H9 (cell line): ENCODE measurements around the gene FXYD3. TPM values are rescaled to one million over a fixed set of nuclear protein-coding genes. Genes with fewer than 3 reads are reported as not detected.
A peak's percentile ranks its signal among the peaks of the same experiment; 100 is the strongest.

Experiments
- DNase-seq: peaks from one replicate; pipeline ENCODE4 v3.0.0-alpha.2; 2017
- H2AFZ ChIP-seq: one replicate; pipeline ENCODE4 v1.6.1; 2013; ENCODE audit warnings: mild to moderate bottlenecking, low read length, control low read depth, moderate library complexity
- H2AK5ac ChIP-seq: 2 replicates; pipeline ENCODE4 v1.6.1; 2013; ENCODE audit warnings: low read length, control low read depth, mixed read lengths; ENCODE audit not compliant: insufficient read length
- H2BK120ac ChIP-seq: one replicate; pipeline ENCODE4 v1.6.1; 2013; ENCODE audit warnings: low read depth, mild to moderate bottlenecking, low read length, control low read depth, inconsistent platforms; ENCODE audit not compliant: poor library complexity, severe bottlenecking
- H2BK12ac ChIP-seq: 2 replicates; pipeline ENCODE4 v1.6.1; 2013; ENCODE audit warnings: low read length, control low read depth, mixed read lengths, low read depth; ENCODE audit not compliant: insufficient read length
- H2BK15ac ChIP-seq: 2 replicates; pipeline ENCODE4 v1.6.1; 2013; ENCODE audit warnings: low read depth, low read length, control low read depth
- H2BK20ac ChIP-seq: one replicate; pipeline ENCODE4 v1.6.1; 2013; ENCODE audit warnings: low read depth, mild to moderate bottlenecking, low read length, control low read depth, inconsistent platforms; ENCODE audit not compliant: poor library complexity, severe bottlenecking
- H2BK5ac ChIP-seq: 2 replicates; pipeline ENCODE4 v1.6.1; 2013; ENCODE audit warnings: low read length, control low read depth, mixed read lengths; ENCODE audit not compliant: insufficient read length
- H3K14ac ChIP-seq: 2 replicates; pipeline ENCODE4 v1.6.1; 2013; ENCODE audit warnings: low read length, control low read depth; ENCODE audit not compliant: insufficient read depth
- H3K18ac ChIP-seq: 2 replicates; pipeline ENCODE4 v1.6.1; 2013; ENCODE audit warnings: low read depth, mild to moderate bottlenecking, mixed read lengths, low read length, control low read depth; ENCODE audit not compliant: insufficient read length
- H3K23ac ChIP-seq: 2 replicates; pipeline ENCODE4 v1.6.1; 2013; ENCODE audit warnings: low read length, control low read depth, mixed read lengths, low read depth; ENCODE audit not compliant: insufficient read length
- H3K23me2 ChIP-seq: 2 replicates; pipeline ENCODE4 v1.6.1; 2013; ENCODE audit warnings: low read depth, mild to moderate bottlenecking, mixed read lengths, low read length, control low read depth; ENCODE audit not compliant: insufficient read length, poor library complexity, severe bottlenecking
- H3K27ac ChIP-seq: 2 replicates; pipeline ENCODE4 v1.5.1; 2013; ENCODE audit warnings: low read length, control low read depth, mixed read lengths, low read depth; ENCODE audit not compliant: insufficient read length
- H3K27me3 ChIP-seq: 2 replicates; pipeline ENCODE4 v1.6.1; 2013; ENCODE audit warnings: low read length, control low read depth, inconsistent platforms; ENCODE audit not compliant: insufficient read depth
- H3K4ac ChIP-seq: 2 replicates; pipeline ENCODE4 v1.6.1; 2013; ENCODE audit warnings: low read depth, mild to moderate bottlenecking, control low read depth, inconsistent platforms, low read length, moderate library complexity
- H3K4me1 ChIP-seq: 2 replicates; pipeline ENCODE4 v1.6.1; 2013; ENCODE audit warnings: low read length, control low read depth, inconsistent platforms; ENCODE audit not compliant: insufficient read depth
- H3K4me2 ChIP-seq: 2 replicates; pipeline ENCODE4 v1.6.1; 2013; ENCODE audit warnings: low read length, control low read depth, mixed read lengths; ENCODE audit not compliant: insufficient read length, insufficient read depth
- H3K56ac ChIP-seq: 2 replicates; pipeline ENCODE4 v1.6.1; 2013; ENCODE audit warnings: low read depth, mild to moderate bottlenecking, mixed read lengths, low read length, control low read depth; ENCODE audit not compliant: insufficient read length
- H3K79me1 ChIP-seq: 2 replicates; pipeline ENCODE4 v1.6.1; 2013; ENCODE audit warnings: low read depth, mild to moderate bottlenecking, moderate library complexity, low read length, control low read depth, inconsistent platforms; ENCODE audit not compliant: insufficient read depth, poor library complexity, severe bottlenecking
- H3K79me2 ChIP-seq: 2 replicates; pipeline ENCODE4 v1.6.1; 2013; ENCODE audit warnings: low read length, control low read depth, inconsistent platforms; ENCODE audit not compliant: insufficient read depth
- H3K9ac ChIP-seq: 2 replicates; pipeline ENCODE4 v1.6.1; 2013; ENCODE audit warnings: low read length, control low read depth, mixed read lengths; ENCODE audit not compliant: insufficient read length; ENCODE audit errors: extremely low read depth
- H3K9me3 ChIP-seq: one replicate; pipeline ENCODE4 v1.6.1; 2013; ENCODE audit warnings: low read depth, low read length, inconsistent platforms; ENCODE audit not compliant: control insufficient read depth
- H3T11ph ChIP-seq: one replicate; pipeline ENCODE4 v1.6.1; 2013; ENCODE audit warnings: mild to moderate bottlenecking, low read length, control low read depth, inconsistent platforms
- H4K20me1 ChIP-seq: one replicate; pipeline ENCODE4 v1.6.1; 2013; ENCODE audit not compliant: control insufficient read depth, insufficient read length, insufficient read depth
- H4K5ac ChIP-seq: 2 replicates; pipeline ENCODE4 v1.6.1; 2013; ENCODE audit warnings: low read depth, mild to moderate bottlenecking, mixed read lengths, low read length, control low read depth; ENCODE audit not compliant: insufficient read length
- H4K8ac ChIP-seq: replicated peaks from 2 replicates; pipeline ENCODE4 v1.6.1; 2013; ENCODE audit warnings: low read length, control low read depth, mixed read lengths, low read depth; ENCODE audit not compliant: insufficient read length
- H4K91ac ChIP-seq: 2 replicates; pipeline ENCODE4 v1.6.1; 2013; ENCODE audit warnings: low read depth, mild to moderate bottlenecking, moderate library complexity, mixed read lengths, low read length, control low read depth; ENCODE audit not compliant: insufficient read length
- H3K27ac Mint-ChIP-seq, 3 experiments: 2 replicates in 2 of 3; 3 replicates in 1 of 3; pipeline ENCODE4 v1.8.0; 2020 to 2021; ENCODE audit warnings: mixed read lengths in 3 of 3, mild to moderate bottlenecking in 1 of 3, moderate library complexity in 1 of 3
- H3K27me3 Mint-ChIP-seq: 2 replicates; pipeline ENCODE4 v1.8.0; 2021; ENCODE audit warnings: low read depth, mild to moderate bottlenecking, moderate library complexity, mixed read lengths
- H3K36me3 Mint-ChIP-seq, 3 experiments: 2 replicates in 2 of 3; 3 replicates in 1 of 3; pipeline ENCODE4 v1.8.0; 2020 to 2021; ENCODE audit warnings: low read depth in 3 of 3, mixed read lengths in 3 of 3; ENCODE audit not compliant: insufficient read depth in 1 of 3
- H3K4me1 Mint-ChIP-seq, 2 experiments: 2 replicates each; pipeline ENCODE4 v1.8.0; 2020; ENCODE audit warnings: mixed read lengths in 2 of 2
- H3K4me3 Mint-ChIP-seq, 2 experiments: 2 replicates in 1 of 2; 3 replicates in 1 of 2; pipeline ENCODE4 v1.8.0; 2020 to 2021; ENCODE audit warnings: mild to moderate bottlenecking in 2 of 2, mixed read lengths in 2 of 2, moderate library complexity in 1 of 2
- H3K9me3 Mint-ChIP-seq, 2 experiments: 2 replicates in 1 of 2; 3 replicates in 1 of 2; pipeline ENCODE4 v1.8.0; 2020; ENCODE audit warnings: mild to moderate bottlenecking in 2 of 2, mixed read lengths in 2 of 2, moderate library complexity in 1 of 2
- WGBS: extraction: QIAGEN DNeasy Blood & Tissue Kit; methylation state at CpG from one replicate; pipeline ENCODE4 v1.1.7; 2013; ENCODE audit warnings: missing lambda C conversion rate, low lambda C conversion rate, mixed read lengths; ENCODE audit not compliant: insufficient read length; ENCODE audit errors: extremely low coverage; 5-methylcytosine and 5-hydroxymethylcytosine counted together
- total RNA-seq: library from RNA; stranded (reverse); gene quantifications from 2 replicates; pipeline ENCODE4 v1.2.1, GENCODE V29; 2021
- TF ChIP-seq, protein P1 (sequence below): fragments of 200-600 bp; sonication (generic); conservative IDR thresholded peaks from 3 replicates; pipeline ENCODE4 v1.8.0; 2021; ENCODE audit warnings: antibody characterized with exemption, mild to moderate bottlenecking

The FXYD3 gene
- total RNA-seq, 1 experiment from 2014 or later = 1.5 TPM

GRCh38 chr19:35166100-35167063, 50.8 kb downstream of the FXYD3 start:
- no peak overlapping the region for H4K5ac ChIP-seq
- H3K9ac ChIP-seq = no peak overlapping the region
- no peak overlapping the region for H3T11ph ChIP-seq
- no peaks in the 10 kb centered on the region for H3K27me3 ChIP-seq
- no peak overlapping the region for H3K14ac ChIP-seq
- no peak overlapping the region for H2BK15ac ChIP-seq
- no peaks in the 10 kb centered on the region for H3K4me1 ChIP-seq
- peaks cover 7% of the 10 kb centered on the region for H3K9me3 ChIP-seq
- no peak overlapping the region for H3K23ac ChIP-seq
- peaks cover 3% of the 10 kb centered on the region for H4K20me1 ChIP-seq
- TF ChIP-seq, protein P1, sequence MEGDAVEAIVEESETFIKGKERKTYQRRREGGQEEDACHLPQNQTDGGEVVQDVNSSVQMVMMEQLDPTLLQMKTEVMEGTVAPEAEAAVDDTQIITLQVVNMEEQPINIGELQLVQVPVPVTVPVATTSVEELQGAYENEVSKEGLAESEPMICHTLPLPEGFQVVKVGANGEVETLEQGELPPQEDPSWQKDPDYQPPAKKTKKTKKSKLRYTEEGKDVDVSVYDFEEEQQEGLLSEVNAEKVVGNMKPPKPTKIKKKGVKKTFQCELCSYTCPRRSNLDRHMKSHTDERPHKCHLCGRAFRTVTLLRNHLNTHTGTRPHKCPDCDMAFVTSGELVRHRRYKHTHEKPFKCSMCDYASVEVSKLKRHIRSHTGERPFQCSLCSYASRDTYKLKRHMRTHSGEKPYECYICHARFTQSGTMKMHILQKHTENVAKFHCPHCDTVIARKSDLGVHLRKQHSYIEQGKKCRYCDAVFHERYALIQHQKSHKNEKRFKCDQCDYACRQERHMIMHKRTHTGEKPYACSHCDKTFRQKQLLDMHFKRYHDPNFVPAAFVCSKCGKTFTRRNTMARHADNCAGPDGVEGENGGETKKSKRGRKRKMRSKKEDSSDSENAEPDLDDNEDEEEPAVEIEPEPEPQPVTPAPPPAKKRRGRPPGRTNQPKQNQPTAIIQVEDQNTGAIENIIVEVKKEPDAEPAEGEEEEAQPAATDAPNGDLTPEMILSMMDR = no peak
- no peak overlapping the region for H3K4me3 Mint-ChIP-seq
- H2AK5ac ChIP-seq = no peak overlapping the region
- no peak overlapping the region; a peak in 1 of 7 replicates for H3K27ac Mint-ChIP-seq
- no peaks in the 10 kb centered on the region for H3K4me1 Mint-ChIP-seq
- H3K18ac ChIP-seq = no peak overlapping the region
- no peak overlapping the region for H2BK120ac ChIP-seq
- H3K56ac ChIP-seq = no peak overlapping the region
- H2AFZ ChIP-seq = no peak overlapping the region
- peaks cover 12 to 23% of the 10 kb centered on the region in 2 experiments for H3K9me3 Mint-ChIP-seq
- no peak overlapping the region for H4K91ac ChIP-seq
- H4K8ac ChIP-seq = no peak overlapping the region
- no peak overlapping the region for H2BK12ac ChIP-seq
- peaks cover 67 to 82% (median 76%) of the 10 kb centered on the region in 3 experiments for H3K36me3 Mint-ChIP-seq
- no peaks in the 10 kb centered on the region for H3K27me3 Mint-ChIP-seq
- no peaks in the 10 kb centered on the region for H3K79me2 ChIP-seq
- no peak overlapping the region for H3K27ac ChIP-seq
- DNase-seq = peak; percentile 7
- no peak overlapping the region for H3K4me2 ChIP-seq
- no CpG with 5 or more reads among the region's 7 CpGs for WGBS
- H3K23me2 ChIP-seq = no peaks in the 10 kb centered on the region
- no peak overlapping the region for H2BK5ac ChIP-seq
- H3K4ac ChIP-seq = no peak overlapping the region
- H3K79me1 ChIP-seq = no peaks in the 10 kb centered on the region
- H2BK20ac ChIP-seq = no peak overlapping the region
